Fibroblast of villous mesenchyme (primary cell): Measurements from ENCODE around the gene PLXNB2. TPM values are rescaled to one million over a fixed set of nuclear protein-coding genes. Genes with fewer than 3 reads are reported as not detected.
A peak's percentile ranks its signal among the peaks of the same experiment; 100 is the strongest.

ENCODE experiments used
- DNase-seq: peaks from one replicate; pipeline ENCODE4 v3.0.0-alpha.2; 2010; ENCODE audit warnings: low read depth
- H3K4me3 ChIP-seq: 2 replicates; pipeline ENCODE4 v1.5.1; 2011; ENCODE audit warnings: low read depth, mild to moderate bottlenecking, low read length
- CTCF ChIP-seq: IDR thresholded peaks from 2 replicates; pipeline ENCODE4 v1.5.1; 2012; ENCODE audit warnings: low read depth, mild to moderate bottlenecking, low read length; ENCODE audit not compliant: insufficient read depth
- total RNA-seq: library from RNA; depleted of rRNA; stranded (reverse); fragments of >200 nt; gene quantifications from 2 replicates; pipeline ENCODE4 v1.2.3, GENCODE V29; 2012

PLXNB2 gene
- total RNA-seq, 1 donor: 168 TPM

GRCh38 chr22:50307890-50308596 lies 597 bp upstream of the PLXNB2 start:
- no peak for DNase-seq
- H3K4me3 ChIP-seq: no peak overlapping the region
- no peak for TF ChIP-seq CTCF

GRCh38 chr22:50305923-50306566 lies 1.4 kb downstream of the PLXNB2 start:
- H3K4me3 ChIP-seq: peak overlapping the region; percentile 80
- DNase-seq: peak; percentile 95
- no peak for TF ChIP-seq CTCF

- TF ChIP-seq CTCF: no peak
- peak overlapping the region; percentile 80 for H3K4me3 ChIP-seq
- no peak for DNase-seq
These were observed 2.0 kb downstream of the PLXNB2 start for GRCh38 chr22:50305393-50305922.

GRCh38 chr22:50304528-50305392 lies 2.7 kb downstream of the PLXNB2 start:
- DNase-seq: no peak
- peak overlapping the region; percentile 80 for H3K4me3 ChIP-seq
- TF ChIP-seq CTCF: no peak

DNA sequence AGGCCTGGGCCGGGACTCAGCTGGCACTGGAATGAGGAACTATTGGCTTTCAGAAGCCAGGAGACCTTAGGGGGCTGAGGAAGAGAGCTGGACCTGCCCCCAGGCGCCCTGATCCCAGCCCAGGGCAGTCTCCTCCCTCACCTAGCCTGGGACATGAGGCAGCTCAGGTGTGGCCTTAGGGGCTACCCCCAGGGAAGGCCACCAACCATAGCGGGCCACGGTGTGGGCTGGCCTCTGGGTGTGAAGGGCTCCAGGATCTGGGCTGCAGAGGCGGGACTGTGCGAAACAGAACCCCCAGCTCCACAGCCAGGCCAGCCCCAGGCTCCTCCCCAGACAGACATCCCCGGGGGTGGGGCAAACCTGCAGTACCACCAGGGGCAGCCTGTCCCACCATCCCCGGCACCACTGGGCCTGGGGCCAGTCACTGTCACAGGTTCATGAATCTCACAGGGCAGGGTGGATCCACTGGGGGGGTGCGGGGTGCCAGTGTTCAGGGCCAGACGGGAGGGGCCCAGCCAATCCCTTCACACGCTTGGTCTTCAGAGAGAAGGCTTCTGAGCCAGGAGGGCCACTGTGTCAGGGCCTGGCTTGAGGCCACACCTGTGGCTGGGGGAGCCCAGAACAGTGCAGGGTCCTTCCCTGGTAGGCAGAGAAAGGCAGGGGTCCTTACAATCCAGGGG lies 3.5 kb downstream of the PLXNB2 start:
- no peak for DNase-seq
- peak; percentile 17 for TF ChIP-seq CTCF

GRCh38 chr22:50303515-50303847 lies 4.0 kb downstream of the PLXNB2 start:
- peak overlapping the region; percentile 80 for H3K4me3 ChIP-seq
- TF ChIP-seq CTCF: no peak
- no peak for DNase-seq

More for the DNA sequence above, 3.5 kb downstream of the PLXNB2 start:
- peak overlapping the region; percentile 80 for H3K4me3 ChIP-seq
